IMR-90 (cell line): ENCODE data around the gene CLCNKA.

Experiments
- BHLHE40 ChIP-seq: fragments of 150-350 bp; IDR thresholded peaks from 2 replicates; pipeline ENCODE4 v1.6.1; 2016; ENCODE audit warnings: mild to moderate bottlenecking, low read depth, low read length
- CHD1 ChIP-seq: IDR thresholded peaks from 2 replicates; pipeline ENCODE4 v1.6.1; 2012; ENCODE audit warnings: low read depth, low read length, improper control_type of control experiment
- MAFK ChIP-seq: IDR thresholded peaks from 2 replicates; pipeline ENCODE4 v1.6.1; 2012; ENCODE audit warnings: low read depth, low read length, improper control_type of control experiment
- MAZ ChIP-seq: IDR thresholded peaks from 2 replicates; pipeline ENCODE4 v1.6.1; 2012; ENCODE audit warnings: low read depth, mild to moderate bottlenecking, low read length, improper control_type of control experiment, moderate library complexity, borderline replicate concordance
- MXI1 ChIP-seq: IDR thresholded peaks from 2 replicates; pipeline ENCODE4 v1.6.1; 2012; ENCODE audit warnings: low read depth, mild to moderate bottlenecking, low read length, moderate library complexity, borderline replicate concordance
- POLR2A ChIP-seq: IDR thresholded peaks from 2 replicates; pipeline ENCODE4 v1.6.1; 2012; ENCODE audit warnings: mild to moderate bottlenecking, low read depth, low read length
- USF2 ChIP-seq: fragments of 150-350 bp; IDR thresholded peaks from 2 replicates; pipeline ENCODE4 v1.6.1; 2017; ENCODE audit warnings: mild to moderate bottlenecking, antibody characterized with exemption, low read length, low read depth
- TF ChIP-seq, protein P1 (sequence below): conservative IDR thresholded peaks from 2 replicates; pipeline ENCODE4 v1.5.1; 2012; ENCODE audit warnings: mild to moderate bottlenecking, low read depth, low read length, improper control_type of control experiment

- TF ChIP-seq MAZ, result no peak
- TF ChIP-seq, protein P1, sequence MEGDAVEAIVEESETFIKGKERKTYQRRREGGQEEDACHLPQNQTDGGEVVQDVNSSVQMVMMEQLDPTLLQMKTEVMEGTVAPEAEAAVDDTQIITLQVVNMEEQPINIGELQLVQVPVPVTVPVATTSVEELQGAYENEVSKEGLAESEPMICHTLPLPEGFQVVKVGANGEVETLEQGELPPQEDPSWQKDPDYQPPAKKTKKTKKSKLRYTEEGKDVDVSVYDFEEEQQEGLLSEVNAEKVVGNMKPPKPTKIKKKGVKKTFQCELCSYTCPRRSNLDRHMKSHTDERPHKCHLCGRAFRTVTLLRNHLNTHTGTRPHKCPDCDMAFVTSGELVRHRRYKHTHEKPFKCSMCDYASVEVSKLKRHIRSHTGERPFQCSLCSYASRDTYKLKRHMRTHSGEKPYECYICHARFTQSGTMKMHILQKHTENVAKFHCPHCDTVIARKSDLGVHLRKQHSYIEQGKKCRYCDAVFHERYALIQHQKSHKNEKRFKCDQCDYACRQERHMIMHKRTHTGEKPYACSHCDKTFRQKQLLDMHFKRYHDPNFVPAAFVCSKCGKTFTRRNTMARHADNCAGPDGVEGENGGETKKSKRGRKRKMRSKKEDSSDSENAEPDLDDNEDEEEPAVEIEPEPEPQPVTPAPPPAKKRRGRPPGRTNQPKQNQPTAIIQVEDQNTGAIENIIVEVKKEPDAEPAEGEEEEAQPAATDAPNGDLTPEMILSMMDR, result no peak
- no peak for TF ChIP-seq POLR2A
- no peak for TF ChIP-seq USF2
- no peak for TF ChIP-seq CHD1
- TF ChIP-seq BHLHE40, result no peak
- TF ChIP-seq MXI1, result no peak
- TF ChIP-seq MAFK, result no peak
These were observed 9.7 kb downstream of the CLCNKA start for GRCh38 chr1:16031551-16031950.
